OCI-LY3 (cell line): ENCODE measurements around the gene HS2ST1.

Experiments used
- H2AFZ ChIP-seq: fragments of 200-600, 300-600 bp; shearing (Covaris generic); 2 replicates; pipeline ENCODE4 v1.6.0; 2014; ENCODE audit warnings: antibody characterized with exemption, low read depth, low read length
- H3K27ac ChIP-seq: fragments of 200-600, 300-600 bp; sonication (generic); 2 replicates; pipeline ENCODE4 v1.5.1; 2014; ENCODE audit warnings: mild to moderate bottlenecking, low read length, moderate library complexity, mixed read lengths
- H3K27me3 ChIP-seq: fragments of 200-600, 300-600 bp; sonication (generic); 2 replicates; pipeline ENCODE4 v1.6.1; 2014; ENCODE audit warnings: low read depth, low read length, mixed read lengths
- H3K36me3 ChIP-seq: fragments of 200-600, 300-600 bp; sonication (generic); replicated peaks from 2 replicates; pipeline ENCODE3; 2014; ENCODE audit warnings: low read depth, low read length, mixed read lengths
- H3K4me1 ChIP-seq: fragments of 300-600, 200-600 bp; sonication (generic); 2 replicates; pipeline ENCODE4 v1.6.1; 2014; ENCODE audit warnings: low read length, mixed read lengths
- H3K4me2 ChIP-seq: fragments of 200-600, 300-600 bp; sonication (generic); 2 replicates; pipeline ENCODE4 v1.6.1; 2014; ENCODE audit warnings: low read length, mixed read lengths
- H3K4me3 ChIP-seq: fragments of 300-600, 200-600 bp; sonication (generic); 2 replicates; pipeline ENCODE4 v1.5.1; 2014; ENCODE audit warnings: antibody characterized with exemption, mild to moderate bottlenecking, low read length, moderate library complexity
- H3K79me2 ChIP-seq: fragments of 300-600, 200-600 bp; shearing (Covaris generic); 2 replicates; pipeline ENCODE4 v1.6.1; 2014; ENCODE audit warnings: mild to moderate bottlenecking, low read length, mixed read lengths
- H3K9ac ChIP-seq: fragments of 300-600, 200-600 bp; shearing (Covaris generic); 2 replicates; pipeline ENCODE4 v1.6.0; 2014; ENCODE audit warnings: mild to moderate bottlenecking, low read length, moderate library complexity
- H3K9me3 ChIP-seq: fragments of 200-600, 300-600 bp; shearing (Covaris generic); 2 replicates; pipeline ENCODE4 v1.6.1; 2014; ENCODE audit warnings: low read length, mixed read lengths; ENCODE audit not compliant: insufficient read depth
- H4K20me1 ChIP-seq: fragments of 200-600, 300-600 bp; sonication (generic); 2 replicates; pipeline ENCODE4 v1.6.1; 2016; ENCODE audit warnings: low read length, mixed read lengths; ENCODE audit not compliant: insufficient read depth
- CTCF ChIP-seq: fragments of 200-600, 300-600 bp; sonication (generic); IDR thresholded peaks from 2 replicates; pipeline ENCODE4 v1.5.1; 2014; ENCODE audit warnings: antibody characterized with exemption, low read length, low read depth
- EZH2phosphoT487 ChIP-seq: fragments of 200-600 bp; shearing (Covaris generic); IDR thresholded peaks from 2 replicates; pipeline ENCODE4 v1.6.1; 2018; ENCODE audit warnings: antibody characterized with exemption, mixed run types, low read depth

Gene HS2ST1

DNA sequence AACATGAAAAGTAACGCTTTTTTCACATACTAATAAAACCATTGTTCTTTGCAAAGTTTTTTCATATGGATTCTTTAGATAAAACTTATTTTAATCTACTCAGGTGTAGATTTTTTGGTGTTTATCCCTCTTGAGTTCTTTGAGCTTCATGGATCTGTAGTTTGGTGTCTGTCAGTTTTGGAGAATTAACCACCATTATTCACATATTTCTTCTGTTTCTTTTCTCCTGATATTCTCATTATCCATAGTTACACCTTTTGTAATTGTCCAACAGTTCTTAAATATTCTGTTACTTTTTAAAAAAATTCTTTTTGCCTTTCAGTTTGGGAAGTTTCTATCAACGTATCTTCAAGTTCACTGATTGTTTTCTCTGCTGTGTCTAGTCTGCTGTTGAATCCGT lies 18.6 kb downstream of the HS2ST1 start:
- H3K79me2 ChIP-seq: peaks cover 92% of the 10 kb centered on the region
- H3K27me3 ChIP-seq: no peaks in the 10 kb centered on the region
- H3K4me1 ChIP-seq: peaks cover 3% of the 10 kb centered on the region; the same call in 1 of the 2 replicates
- no peak overlapping the region for H3K9ac ChIP-seq
- H4K20me1 ChIP-seq: peaks cover 26% of the 10 kb centered on the region
- no peak overlapping the region for H3K4me3 ChIP-seq
- no peaks in the 10 kb centered on the region for H3K36me3 ChIP-seq
- no peak overlapping the region for H2AFZ ChIP-seq
- no peak for TF ChIP-seq CTCF
- no peak for TF ChIP-seq EZH2phosphoT487
- H3K27ac ChIP-seq: no peak overlapping the region
- H3K4me2 ChIP-seq: no peak overlapping the region
- H3K9me3 ChIP-seq: no peaks in the 10 kb centered on the region

DNA sequence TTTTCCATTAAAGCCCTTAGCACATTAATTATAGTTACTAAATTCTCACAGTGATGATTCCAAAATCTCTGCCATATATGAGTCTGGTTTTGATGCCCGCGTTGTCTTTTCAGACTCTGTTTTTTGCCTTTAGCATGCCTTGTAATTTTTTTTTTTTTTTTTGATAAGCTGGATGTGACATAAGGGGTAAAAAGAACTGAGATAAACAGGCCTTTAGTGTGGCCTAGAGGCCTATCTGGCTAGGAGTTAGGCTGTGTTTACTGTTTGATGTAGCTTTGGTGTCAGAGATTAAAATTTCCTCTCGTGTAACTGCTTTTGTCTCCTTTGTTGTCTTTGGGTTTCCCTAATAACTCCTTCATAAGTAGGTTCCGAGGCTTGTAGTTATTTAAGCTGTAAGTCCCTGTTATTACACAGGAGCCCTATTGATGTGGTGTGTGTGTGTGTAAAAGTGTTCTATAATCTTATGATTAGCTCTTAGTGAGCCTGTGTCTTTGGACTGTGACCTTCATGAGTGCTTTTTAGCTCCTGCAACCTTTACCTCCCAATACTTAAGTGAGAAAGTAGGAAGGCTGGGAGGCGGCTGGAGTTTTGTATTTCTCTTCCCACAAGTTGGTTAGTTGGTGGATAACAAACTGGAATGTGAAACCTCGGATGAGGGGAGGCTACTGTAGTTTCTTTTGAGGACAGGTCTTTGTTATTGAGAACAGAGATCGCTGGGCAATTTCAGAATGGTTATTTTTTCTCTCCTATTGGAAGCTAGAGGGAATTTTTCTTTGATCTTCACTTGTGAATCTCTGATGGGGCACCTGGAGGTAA lies 19.3 kb downstream of the HS2ST1 start:
- no peak overlapping the region for H3K27ac ChIP-seq
- H3K4me3 ChIP-seq: no peak overlapping the region
- TF ChIP-seq EZH2phosphoT487 (no peak), CTCF (no peak)
- H3K79me2 ChIP-seq: peaks cover 92% of the 10 kb centered on the region
- no peak overlapping the region for H3K9ac ChIP-seq
- H2AFZ ChIP-seq: no peak overlapping the region
- H3K4me2 ChIP-seq: no peak overlapping the region
- no peaks in the 10 kb centered on the region for H3K36me3 ChIP-seq
- no peaks in the 10 kb centered on the region for H3K9me3 ChIP-seq
- H3K4me1 ChIP-seq: peaks cover 10% of the 10 kb centered on the region
- H3K27me3 ChIP-seq: no peaks in the 10 kb centered on the region
- peaks cover 30% of the 10 kb centered on the region for H4K20me1 ChIP-seq

DNA sequence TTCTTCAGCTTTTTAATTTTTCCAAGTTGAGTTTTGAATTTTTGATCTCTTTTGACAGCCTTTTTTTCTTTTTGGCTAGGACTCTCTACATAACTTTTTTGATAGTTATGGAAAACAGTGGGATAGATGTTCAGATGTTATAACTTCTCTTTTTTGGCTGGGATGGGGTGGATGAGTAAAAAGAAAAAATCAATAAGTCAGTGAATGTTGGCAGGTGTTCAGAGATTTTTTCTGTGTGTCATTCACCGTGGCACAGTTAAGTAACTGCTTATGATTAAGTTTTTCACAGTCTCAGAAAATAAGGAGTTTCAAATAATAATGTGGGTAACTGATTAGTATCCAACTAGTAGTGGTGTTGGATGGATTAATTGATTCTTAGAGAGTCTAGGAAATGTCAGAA lies 24.0 kb downstream of the HS2ST1 start:
- H3K9me3 ChIP-seq: no peaks in the 10 kb centered on the region
- H3K4me1 ChIP-seq: peaks cover 14% of the 10 kb centered on the region
- TF ChIP-seq CTCF: no peak
- TF ChIP-seq EZH2phosphoT487: no peak
- H3K4me2 ChIP-seq: 0 out of 2 replicates have a peak overlapping the region, but pooled peaks have one; percentile 11
- H3K79me2 ChIP-seq: peaks cover 91% of the 10 kb centered on the region
- H3K4me3 ChIP-seq: no peak overlapping the region
- H3K9ac ChIP-seq: no peak overlapping the region
- H3K27me3 ChIP-seq: no peaks in the 10 kb centered on the region
- no peak overlapping the region for H2AFZ ChIP-seq
- H3K36me3 ChIP-seq: no peaks in the 10 kb centered on the region
- no peak overlapping the region for H3K27ac ChIP-seq
- peaks cover 30% of the 10 kb centered on the region for H4K20me1 ChIP-seq

DNA sequence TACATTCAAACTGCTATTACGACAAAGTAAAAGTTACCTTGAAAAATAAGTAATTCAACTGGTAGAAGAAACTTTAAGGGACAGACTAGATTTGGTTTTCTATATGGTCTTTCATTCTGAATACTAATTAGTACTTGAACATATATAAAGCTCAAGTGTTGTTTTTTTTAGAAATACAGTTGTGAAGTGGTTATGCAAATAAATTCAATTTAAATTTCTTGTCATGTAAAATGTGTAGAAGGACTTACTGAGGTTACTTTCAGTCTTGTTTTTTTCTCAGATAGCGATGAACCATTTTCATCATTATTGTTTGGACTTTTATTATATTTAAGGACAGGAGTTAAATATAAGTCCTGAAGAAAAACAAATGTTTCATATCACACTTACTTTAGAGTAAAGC lies 24.4 kb downstream of the HS2ST1 start:
- 0 out of 2 replicates have a peak overlapping the region, but pooled peaks have one; percentile 11 for H3K4me2 ChIP-seq
- no peaks in the 10 kb centered on the region for H3K9me3 ChIP-seq

More for the DNA sequence above, 24.4 kb downstream of the HS2ST1 start:
- no peaks in the 10 kb centered on the region for H3K27me3 ChIP-seq
- peaks cover 14% of the 10 kb centered on the region for H3K4me1 ChIP-seq
- no peak overlapping the region for H2AFZ ChIP-seq
- peaks cover 91% of the 10 kb centered on the region for H3K79me2 ChIP-seq
- no peaks in the 10 kb centered on the region for H3K36me3 ChIP-seq
- no peak overlapping the region for H3K4me3 ChIP-seq
- peaks cover 27% of the 10 kb centered on the region for H4K20me1 ChIP-seq
- no peak overlapping the region for H3K9ac ChIP-seq
- TF ChIP-seq CTCF (no peak), EZH2phosphoT487 (no peak)
- no peak overlapping the region for H3K27ac ChIP-seq
